BJ (cell line): ENCODE data around the gene OAS2. TPM values are rescaled to one million over a fixed set of nuclear protein-coding genes. Genes with fewer than 3 reads are reported as not detected.

Source experiments
- CTCF ChIA-PET: fragments of 350-600 bp; formaldehyde crosslinking; extraction: SDS; loops from one replicate; lab custom pipeline; 2021; ENCODE audit warnings: antibody characterized with exemption, inconsistent platforms; lab: Yijun Ruan, JAX
- POLR2A ChIA-PET: fragments of 300-600 bp; sonication (Branson Sonifier 250); formaldehyde crosslinking; extraction: SDS; loops from one replicate; lab custom pipeline; 2021; ENCODE audit warnings: antibody characterized with exemption; lab: Charles Lee
- DNase-seq: peaks from one replicate; pipeline ENCODE4 v3.0.0-alpha.2; 2011; ENCODE audit warnings: low read depth
- H3K27me3 ChIP-seq: 2 replicates; pipeline ENCODE4 v1.6.0; 2011; ENCODE audit warnings: low read length; ENCODE audit not compliant: control insufficient read depth, insufficient read depth
- H3K36me3 ChIP-seq: 2 replicates; pipeline ENCODE4 v1.5.1; 2011; ENCODE audit warnings: low read length; ENCODE audit not compliant: control insufficient read depth, insufficient read depth
- H3K4me3 ChIP-seq: 2 replicates; pipeline ENCODE4 v1.5.1; 2011; ENCODE audit warnings: low read depth, mild to moderate bottlenecking, control low read depth, low read length
- CTCF ChIP-seq: IDR thresholded peaks from 2 replicates; pipeline ENCODE4 v1.5.1; 2011; ENCODE audit warnings: low read depth, mild to moderate bottlenecking, control low read depth, inconsistent platforms, low read length, moderate library complexity; ENCODE audit not compliant: insufficient read depth
- polyA minus RNA-seq: library from RNA; depleted of rRNA, polyadenylated mRNA; stranded (reverse); fragments of >200 nt; gene quantifications from 2 replicates; pipeline ENCODE4 v1.2.3, GENCODE V29; 2011; rRNA and poly(A)+ RNA removed
- polyA plus RNA-seq: library from polyadenylated mRNA; depleted of rRNA; stranded (reverse); fragments of >200 nt; gene quantifications from 2 replicates; pipeline ENCODE4 v1.2.3, GENCODE V29; 2011; rRNA removed

OAS2 gene
- polyA plus RNA-seq (1.2 and 1.9 TPM in 2 replicates), polyA minus RNA-seq (0.57 and 0.90 TPM in 2 replicates)

- ChIA-PET POLR2A (interaction anchor here (0.7 kb wide), 1 partner anchor 87 kb away, joined by 3 read pairs; no protein-coding TSS in a partner anchor), CTCF (interaction anchor here (0.5 to 3.5 kb wide), 4 partner anchors 13 to 71 kb away, joined by 3 to 27 read pairs (median 4); no protein-coding TSS in a partner anchor)
- no peaks in the 10 kb centered on the region for H3K36me3 ChIP-seq
- no peaks in the 10 kb centered on the region for H3K27me3 ChIP-seq
- peak within 1 kb of the TSS; percentile 23 for H3K4me3 ChIP-seq
- DNase-seq = peak; percentile 50
- TF ChIP-seq CTCF = no peak
Measured at GRCh38 chr12:112978163-112979040, at the start of gene OAS2. Gene OAS2, plus strand, starts transcription at chr12:112978519. Its CDS starts 90 bp downstream, at chr12:112978609.

- ChIA-PET POLR2A (no interaction called here), CTCF (no interaction called here)
- Histone ChIP-seq H3K27me3 (no peaks in the 10 kb centered on the region), H3K4me3 (no peak overlapping the region), H3K36me3 (no peaks in the 10 kb centered on the region)
- DNase-seq = no peak
- TF ChIP-seq CTCF = no peak
Measured at GRCh38 chr12:112928978-112929377, 49.3 kb upstream of the OAS2 start.

GRCh38 chr12:112929715-112930114 lies 48.6 kb upstream of the OAS2 start:
- no peaks in the 10 kb centered on the region for H3K36me3 ChIP-seq
- H3K27me3 ChIP-seq = no peaks in the 10 kb centered on the region
- TF ChIP-seq CTCF = no peak
- no peak for DNase-seq
- ChIA-PET POLR2A (no interaction called here), CTCF (no interaction called here)
- no peak overlapping the region for H3K4me3 ChIP-seq

- POLR2A ChIA-PET = no interaction called here
- CTCF ChIA-PET = no interaction called here
- H3K27me3 ChIP-seq = no peaks in the 10 kb centered on the region
- H3K4me3 ChIP-seq = no peak overlapping the region
- H3K36me3 ChIP-seq = no peaks in the 10 kb centered on the region
- no peak for TF ChIP-seq CTCF
- no peak for DNase-seq
Measured at GRCh38 chr12:112930350-112930749, 48.0 kb upstream of the OAS2 start.

GRCh38 chr12:112932485-112933128 lies 45.7 kb upstream of the OAS2 start:
- H3K4me3 ChIP-seq = no peak overlapping the region
- H3K27me3 ChIP-seq = no peaks in the 10 kb centered on the region
- CTCF ChIA-PET = no interaction called here
- no peak for DNase-seq
- no peak for TF ChIP-seq CTCF
- POLR2A ChIA-PET = no interaction called here
- no peaks in the 10 kb centered on the region for H3K36me3 ChIP-seq
